HG03039 (cell line): ENCODE data around the gene SPRYD3.

Experiments used
- ATAC-seq: cut with Tn5 transposase; IDR thresholded peaks from one replicate; pipeline ENCODE4 v1.9.1; 2021; ENCODE audit warnings: mild to moderate bottlenecking, moderate library complexity; ENCODE audit not compliant: unreplicated experiment

The SPRYD3 gene

GRCh38 chr12:53052419-53053217, 26.6 kb downstream of the SPRYD3 start:
- ATAC-seq: no peak

DNA sequence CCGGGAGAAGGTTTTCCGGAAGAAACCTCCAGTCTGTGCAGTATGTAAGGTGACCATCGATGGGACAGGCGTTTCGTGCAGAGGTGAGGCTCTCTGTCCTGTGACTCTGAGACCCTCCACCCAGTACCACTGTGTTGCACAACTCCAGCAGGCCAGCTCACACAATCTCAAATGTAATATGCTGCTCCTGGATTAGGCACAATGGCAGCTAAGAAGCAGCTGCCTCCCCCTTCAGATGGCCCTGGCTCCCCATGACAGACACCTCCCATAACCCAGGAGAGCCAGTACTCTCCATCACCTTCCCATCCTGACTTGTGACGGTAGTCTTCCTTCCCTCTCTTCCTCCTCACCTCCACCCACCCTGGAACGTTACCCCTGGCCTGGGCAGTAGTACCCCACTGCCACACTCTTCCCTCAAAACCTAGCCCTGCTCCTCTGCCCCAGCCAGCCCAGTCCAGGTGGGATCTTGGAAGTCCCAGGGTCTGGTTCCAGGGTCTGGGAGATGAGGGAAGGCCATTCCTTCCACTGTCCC, 27.2 kb downstream of the SPRYD3 start:
- ATAC-seq: no peak

DNA sequence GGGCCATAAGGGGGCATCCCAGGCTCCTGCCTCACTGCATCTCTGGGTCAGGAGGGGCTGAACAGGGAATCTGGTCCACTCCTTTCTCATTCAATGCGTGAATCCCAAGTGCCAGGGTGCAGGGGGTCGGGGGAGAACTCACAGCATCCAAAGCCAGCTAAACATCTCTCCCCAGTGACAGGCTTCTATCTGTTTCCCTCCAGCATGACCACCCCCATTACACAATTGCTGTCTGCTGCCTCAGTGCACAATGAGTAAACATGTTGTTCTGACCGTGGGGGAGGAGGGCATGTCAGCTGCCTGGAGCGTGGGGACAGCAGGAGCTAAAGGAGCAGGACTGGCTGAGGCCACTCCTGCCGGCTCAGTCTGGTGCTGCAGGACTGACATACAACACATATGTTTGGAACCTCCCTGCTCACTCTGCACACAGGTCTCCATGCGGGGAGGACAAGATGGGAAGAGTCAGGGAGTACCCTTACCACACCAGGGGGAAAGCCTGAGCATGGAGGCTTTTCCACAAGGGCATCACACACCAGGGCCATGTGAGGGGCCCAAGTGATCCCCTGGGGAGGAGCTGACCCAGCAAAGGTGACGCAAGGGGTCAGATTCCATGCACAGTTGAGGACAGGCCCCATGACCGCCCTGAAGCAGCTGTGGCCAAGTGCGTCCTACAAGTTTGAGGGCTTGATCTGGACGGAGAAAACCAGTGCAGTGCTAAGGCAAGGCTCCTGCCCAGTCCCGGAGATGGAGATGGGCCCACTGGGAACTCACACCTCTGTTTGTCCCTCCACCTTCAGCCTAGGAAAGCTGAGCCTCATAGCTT, 27.9 kb downstream of the SPRYD3 start:
- no peak for ATAC-seq

DNA sequence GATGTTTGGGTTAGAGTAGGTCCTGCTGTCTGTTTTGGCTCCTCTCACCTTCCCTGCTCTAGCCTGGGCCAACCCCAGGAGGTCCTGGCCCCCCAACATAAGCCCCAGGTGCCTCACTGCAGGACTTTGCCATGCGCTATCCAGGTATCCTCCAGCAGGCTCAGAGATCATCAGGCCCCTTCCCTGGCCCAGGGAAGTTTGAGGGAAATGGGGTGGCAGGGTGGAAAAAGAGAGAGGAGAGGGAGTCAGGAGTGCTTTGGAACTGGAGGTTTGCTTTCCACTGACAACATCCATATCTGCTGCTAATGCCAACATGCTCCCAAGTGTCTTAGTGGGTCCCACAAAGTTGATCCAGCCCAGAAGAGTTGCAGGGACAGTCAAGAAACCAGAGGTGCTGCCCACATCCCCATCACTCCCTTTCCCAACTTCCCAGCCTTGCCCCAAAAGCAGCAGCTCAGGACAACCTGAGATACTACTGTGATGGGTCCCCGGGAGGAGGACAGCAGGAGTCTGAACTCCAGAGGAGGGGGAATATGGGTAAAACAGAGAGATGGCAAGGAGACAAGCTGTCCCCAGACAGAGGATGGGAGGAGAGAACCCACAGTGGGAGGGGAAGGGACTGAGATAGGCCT, 28.6 kb downstream of the SPRYD3 start:
- ATAC-seq: no peak

DNA sequence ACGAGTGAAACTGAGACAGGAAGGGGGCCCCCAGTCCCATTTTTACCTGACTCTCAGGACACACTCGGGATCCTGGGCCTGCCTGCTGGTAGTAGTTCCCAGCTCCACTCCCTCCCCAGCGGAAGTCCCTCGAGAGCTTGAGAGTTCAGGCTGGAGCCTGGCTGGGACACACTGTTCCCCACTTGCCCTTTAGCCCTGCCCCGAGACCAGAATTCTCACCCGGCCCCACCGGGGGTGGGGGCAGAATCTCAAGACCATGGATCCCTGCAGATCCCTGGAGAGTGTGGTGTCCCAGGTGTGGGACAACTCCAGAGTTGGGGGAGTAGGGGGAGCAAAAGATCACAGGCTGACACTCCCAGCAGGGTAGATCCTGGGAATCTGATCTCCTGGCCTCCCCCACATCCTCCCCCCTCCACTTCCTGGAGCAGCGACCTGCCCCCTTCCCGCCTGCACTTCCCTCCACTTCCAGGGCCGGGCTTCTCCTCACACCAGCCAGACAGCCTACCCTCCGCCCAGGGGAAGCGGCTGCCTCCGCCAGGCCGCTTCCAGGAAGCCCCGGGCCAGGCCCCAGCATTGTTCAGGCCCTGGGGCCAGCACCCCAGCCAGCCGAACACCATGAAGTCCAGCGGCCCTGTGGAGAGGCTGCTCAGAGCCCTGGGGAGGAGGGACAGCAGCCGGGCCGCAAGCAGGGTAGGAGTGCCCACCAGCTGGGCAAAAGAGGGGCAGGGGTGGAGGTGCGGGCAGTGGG, 29.4 kb downstream of the SPRYD3 start, which contains the start of gene TNS2:
TNS2 (plus strand) TSS at position 495 of the 748 bp plus-strand sequence; CDS start at position 616, 121 bp downstream.
- ATAC-seq: no peak

GRCh38 chr12:53048780-53049401, 30.3 kb downstream of the SPRYD3 start:
- no peak for ATAC-seq

DNA sequence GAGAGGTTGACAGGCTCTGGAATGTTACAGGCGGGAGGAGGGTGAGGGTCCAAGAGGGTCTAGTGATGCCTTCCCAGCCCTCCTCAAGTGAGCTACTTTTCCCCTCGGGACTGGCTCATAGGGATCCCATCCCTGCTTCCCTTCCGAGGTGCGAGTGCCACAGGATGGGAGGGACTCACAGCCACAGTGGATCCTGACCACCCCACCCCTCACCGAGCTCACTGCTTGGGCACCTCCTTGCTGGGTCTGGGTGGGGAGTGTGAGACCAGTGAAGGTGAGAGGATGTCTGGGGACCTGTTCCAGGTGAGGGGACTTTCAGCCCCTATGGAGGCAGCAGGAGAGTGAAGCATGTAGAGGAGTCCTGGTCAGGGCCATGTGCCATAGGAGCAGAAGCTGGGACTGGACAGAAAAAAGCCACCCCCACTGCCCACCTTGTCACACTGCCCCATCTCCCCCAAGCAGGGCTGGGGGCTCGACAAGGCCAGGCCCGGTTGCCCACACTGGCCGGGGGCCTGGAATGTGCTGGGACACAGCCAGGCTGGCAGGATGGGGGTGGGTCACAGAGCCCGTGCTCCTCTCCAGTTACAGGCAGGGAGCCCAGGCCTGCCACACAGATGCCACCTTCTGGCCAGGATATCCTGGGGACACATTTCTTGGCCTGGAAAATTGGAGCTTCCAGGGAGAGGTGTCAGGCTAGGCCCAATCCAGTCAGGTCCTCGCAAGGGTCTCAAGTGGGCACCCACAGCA, 31.0 kb downstream of the SPRYD3 start:
- ATAC-seq: no peak

DNA sequence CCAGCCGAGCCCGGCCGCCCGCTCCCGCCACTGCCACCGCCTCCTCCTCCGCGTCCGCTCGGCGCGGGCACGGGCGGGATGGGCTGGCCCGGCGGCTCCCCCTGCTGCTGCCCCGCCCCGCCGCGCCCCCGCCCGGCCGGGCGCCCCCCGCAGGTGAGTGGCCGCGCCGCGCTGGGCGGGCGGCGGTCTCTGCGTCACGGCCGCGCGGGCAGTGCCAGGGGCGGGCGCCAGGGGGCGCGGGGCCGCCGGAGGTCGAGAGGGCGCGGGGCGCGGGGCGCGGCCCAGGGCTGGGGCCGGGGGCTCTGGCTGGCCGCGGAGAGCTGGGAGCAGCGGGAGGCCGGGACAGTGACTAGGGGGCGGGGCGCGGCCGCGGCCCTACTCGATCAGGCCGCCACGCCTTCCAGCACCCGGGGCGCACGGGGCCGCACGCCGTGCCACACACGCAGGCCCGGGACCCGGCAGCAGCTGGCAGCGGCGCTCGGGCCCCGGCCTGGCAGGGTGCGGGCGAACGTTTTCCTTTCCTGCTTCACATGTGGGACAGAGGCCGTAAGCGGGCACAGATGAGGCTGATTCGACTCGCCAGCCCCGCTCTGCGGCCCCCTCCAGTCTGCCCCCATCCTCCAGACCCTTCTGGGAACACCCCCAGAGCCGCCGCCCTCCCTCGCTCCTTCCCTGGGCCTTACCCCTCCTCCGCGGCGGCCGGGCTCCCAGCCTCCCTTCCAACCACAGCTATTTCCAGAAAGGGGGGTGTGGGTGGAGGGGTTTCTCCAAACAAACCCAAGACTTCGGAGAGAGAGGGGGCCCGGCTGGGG, 31.8 kb downstream of the SPRYD3 start:
- ATAC-seq: peak; percentile 71

DNA sequence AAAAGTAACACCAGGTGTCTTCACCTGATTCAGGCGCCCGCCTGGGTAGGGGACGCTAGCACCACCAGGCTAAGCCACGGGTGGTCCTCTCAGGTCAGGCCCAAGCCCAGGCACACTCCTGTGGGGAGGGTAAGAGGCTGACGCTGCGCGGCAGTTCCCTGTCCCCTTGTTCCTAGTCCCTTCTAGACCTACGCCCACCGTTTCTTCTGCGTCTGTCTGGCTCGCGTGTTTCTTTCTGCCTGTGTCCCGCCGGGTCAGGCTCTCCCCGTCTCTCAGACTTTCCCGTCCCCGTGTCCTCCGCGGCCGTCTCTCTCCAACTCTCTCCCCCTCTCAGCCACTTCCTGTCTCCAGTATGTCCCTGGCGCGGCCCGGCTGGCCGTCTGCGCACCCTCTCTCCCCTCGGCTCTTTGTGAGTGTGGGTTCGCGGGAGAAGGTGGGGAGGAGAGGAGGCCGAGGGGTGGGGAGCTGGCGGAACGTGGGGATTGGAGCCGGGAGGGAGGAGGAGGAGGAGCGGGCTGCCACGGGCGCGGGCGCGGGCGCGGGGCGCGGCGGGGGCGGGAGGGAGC, 32.5 kb downstream of the SPRYD3 start:
- peak; percentile 23 for ATAC-seq

GRCh38 chr12:53045696-53046045, 33.5 kb downstream of the SPRYD3 start:
- no peak for ATAC-seq

GRCh38 chr12:53044896-53045695, 34.1 kb downstream of the SPRYD3 start:
- no peak for ATAC-seq

GRCh38 chr12:53044052-53044581, 35.1 kb downstream of the SPRYD3 start:
- ATAC-seq: no peak

GRCh38 chr12:53042607-53043454, 36.4 kb downstream of the SPRYD3 start:
- ATAC-seq: no peak

DNA sequence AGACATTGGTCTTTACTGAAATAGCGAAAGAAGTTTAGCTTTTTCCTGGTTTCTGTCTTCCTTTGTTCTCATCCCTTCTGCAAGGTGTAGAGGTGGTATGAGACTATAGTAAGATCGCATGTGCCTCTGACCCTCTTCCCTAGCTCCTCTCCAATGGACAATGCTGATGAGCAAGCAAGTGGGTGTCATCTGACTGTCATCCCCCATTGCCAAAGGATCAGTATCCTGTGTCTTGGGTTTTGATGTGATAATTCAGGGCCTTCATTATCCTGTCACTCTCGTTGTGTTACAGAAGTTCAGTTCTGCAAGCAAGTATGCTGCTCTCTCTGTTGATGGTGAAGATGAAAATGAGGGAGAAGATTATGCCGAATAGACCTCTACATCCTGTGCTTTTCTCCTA, 39.3 kb downstream of the SPRYD3 start:
- no peak for ATAC-seq

DNA sequence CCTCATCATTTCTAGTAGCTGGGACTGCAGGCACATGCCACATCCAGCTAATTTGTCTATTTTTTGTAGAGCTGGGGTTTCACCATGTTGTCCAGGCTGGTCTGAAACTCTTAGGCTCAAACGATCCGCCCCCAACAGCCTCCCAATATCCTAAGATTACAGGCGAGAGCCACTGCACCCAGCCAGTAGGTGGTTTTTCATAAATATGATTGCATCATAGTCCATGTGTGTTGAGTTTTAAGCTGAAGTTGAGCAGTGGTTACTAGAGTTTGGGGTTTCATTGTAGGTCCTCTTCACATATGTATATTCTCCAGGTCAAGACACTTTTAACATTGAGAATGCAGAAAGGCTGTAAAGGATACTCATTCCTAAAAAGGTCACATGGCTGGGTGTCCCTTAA, 42.4 kb downstream of the SPRYD3 start:
- ATAC-seq: no peak

DNA sequence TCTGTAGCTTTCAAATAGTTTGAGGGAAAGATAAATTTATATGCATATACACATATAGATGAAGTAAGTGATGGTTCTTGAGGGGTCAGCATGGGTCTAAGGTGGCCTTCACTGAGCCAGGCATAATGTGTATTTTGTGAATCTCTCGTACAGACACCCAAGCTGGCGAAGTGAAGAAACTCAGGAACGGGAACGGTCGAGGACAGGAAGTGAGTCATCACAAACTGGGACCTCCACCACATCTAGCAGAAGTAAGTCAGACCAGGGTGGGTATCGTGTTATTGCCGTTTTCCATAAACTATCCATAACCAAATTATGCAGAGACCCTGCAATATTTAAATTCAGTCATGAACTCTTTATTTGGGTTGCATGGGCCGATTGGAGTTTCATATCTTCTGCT, 44.7 kb downstream of the SPRYD3 start:
- no peak for ATAC-seq
